Nephron progenitor cell (in vitro differentiated cells): ENCODE results near the gene CPLX3.

Source experiments
- DNase-seq: peaks from one replicate; pipeline ENCODE4 v3.0.0; 2021
- H3K27ac Mint-ChIP-seq: 2 replicates; pipeline ENCODE4 v1.8.0; 2021; ENCODE audit warnings: mild to moderate bottlenecking, moderate library complexity, mixed read lengths
- H3K27me3 Mint-ChIP-seq: 2 replicates; pipeline ENCODE4 v1.8.0; 2021; ENCODE audit warnings: mild to moderate bottlenecking, low read depth, mixed read lengths; ENCODE audit not compliant: poor library complexity
- H3K36me3 Mint-ChIP-seq: 2 replicates; pipeline ENCODE4 v1.8.0; 2021; ENCODE audit warnings: low read depth, mixed read lengths
- H3K4me1 Mint-ChIP-seq: 2 replicates; pipeline ENCODE4 v1.8.0; 2021; ENCODE audit warnings: mixed read lengths
- H3K4me3 Mint-ChIP-seq: 2 replicates; pipeline ENCODE4 v1.8.0; 2021; ENCODE audit warnings: mild to moderate bottlenecking, moderate library complexity, mixed read lengths
- H3K9me3 Mint-ChIP-seq: 2 replicates; pipeline ENCODE4 v1.8.0; 2021; ENCODE audit warnings: mild to moderate bottlenecking, moderate library complexity, mixed read lengths
- TF ChIP-seq, protein P1 (sequence below): fragments of 200-600 bp; sonication (generic); IDR thresholded peaks from 2 replicates; pipeline ENCODE4 v1.5.0; 2021; ENCODE audit warnings: antibody characterized with exemption

CPLX3 gene

DNA sequence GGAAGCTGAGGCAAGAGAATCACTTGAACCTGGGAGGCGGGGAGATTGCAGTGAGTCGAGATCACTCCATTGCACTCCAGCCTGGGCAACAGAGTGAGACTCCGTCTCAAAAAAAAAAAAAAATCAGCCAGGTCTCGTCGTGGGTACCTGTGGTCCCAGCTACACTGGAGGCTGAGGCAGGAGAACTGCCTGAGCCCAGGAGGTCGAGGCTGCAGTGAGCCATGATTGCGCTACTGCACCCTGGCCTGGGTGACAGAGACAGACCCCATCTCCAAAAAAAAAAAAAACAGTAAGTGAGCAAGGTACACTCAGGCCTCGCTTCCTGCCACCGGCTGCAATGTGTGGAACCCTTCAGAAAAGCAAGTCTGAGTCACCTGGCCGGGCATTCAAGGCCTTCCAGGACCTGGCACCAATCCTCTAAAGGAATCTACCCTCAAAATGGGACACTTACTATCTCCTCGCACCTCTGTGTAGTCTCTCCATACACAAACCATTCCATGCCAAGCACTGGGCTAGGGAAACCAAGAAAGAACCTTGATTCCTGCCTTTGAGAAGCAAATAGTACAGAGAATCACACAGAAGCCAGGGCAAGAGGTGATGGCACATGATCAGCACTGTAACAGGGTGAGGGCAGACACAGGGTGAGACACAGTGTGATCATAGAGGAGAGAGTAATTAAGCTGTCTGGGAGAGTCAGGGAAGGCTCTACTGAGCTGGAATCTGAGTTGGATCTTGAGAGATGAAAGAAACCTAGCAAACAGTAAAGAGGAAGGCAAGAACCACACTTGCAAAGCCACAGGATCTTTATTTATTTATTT lies 37.0 kb downstream of the CPLX3 start:
- peaks cover 23% of the 10 kb centered on the region for H3K4me1 Mint-ChIP-seq
- peaks cover 15% of the 10 kb centered on the region for H3K36me3 Mint-ChIP-seq
- TF ChIP-seq, protein P1, sequence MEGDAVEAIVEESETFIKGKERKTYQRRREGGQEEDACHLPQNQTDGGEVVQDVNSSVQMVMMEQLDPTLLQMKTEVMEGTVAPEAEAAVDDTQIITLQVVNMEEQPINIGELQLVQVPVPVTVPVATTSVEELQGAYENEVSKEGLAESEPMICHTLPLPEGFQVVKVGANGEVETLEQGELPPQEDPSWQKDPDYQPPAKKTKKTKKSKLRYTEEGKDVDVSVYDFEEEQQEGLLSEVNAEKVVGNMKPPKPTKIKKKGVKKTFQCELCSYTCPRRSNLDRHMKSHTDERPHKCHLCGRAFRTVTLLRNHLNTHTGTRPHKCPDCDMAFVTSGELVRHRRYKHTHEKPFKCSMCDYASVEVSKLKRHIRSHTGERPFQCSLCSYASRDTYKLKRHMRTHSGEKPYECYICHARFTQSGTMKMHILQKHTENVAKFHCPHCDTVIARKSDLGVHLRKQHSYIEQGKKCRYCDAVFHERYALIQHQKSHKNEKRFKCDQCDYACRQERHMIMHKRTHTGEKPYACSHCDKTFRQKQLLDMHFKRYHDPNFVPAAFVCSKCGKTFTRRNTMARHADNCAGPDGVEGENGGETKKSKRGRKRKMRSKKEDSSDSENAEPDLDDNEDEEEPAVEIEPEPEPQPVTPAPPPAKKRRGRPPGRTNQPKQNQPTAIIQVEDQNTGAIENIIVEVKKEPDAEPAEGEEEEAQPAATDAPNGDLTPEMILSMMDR: no peak
- peaks cover 2% of the 10 kb centered on the region for H3K27me3 Mint-ChIP-seq
- H3K9me3 Mint-ChIP-seq: peaks cover 6% of the 10 kb centered on the region
- no peak for DNase-seq
- H3K27ac Mint-ChIP-seq: no peak overlapping the region
- H3K4me3 Mint-ChIP-seq: no peak overlapping the region

DNA sequence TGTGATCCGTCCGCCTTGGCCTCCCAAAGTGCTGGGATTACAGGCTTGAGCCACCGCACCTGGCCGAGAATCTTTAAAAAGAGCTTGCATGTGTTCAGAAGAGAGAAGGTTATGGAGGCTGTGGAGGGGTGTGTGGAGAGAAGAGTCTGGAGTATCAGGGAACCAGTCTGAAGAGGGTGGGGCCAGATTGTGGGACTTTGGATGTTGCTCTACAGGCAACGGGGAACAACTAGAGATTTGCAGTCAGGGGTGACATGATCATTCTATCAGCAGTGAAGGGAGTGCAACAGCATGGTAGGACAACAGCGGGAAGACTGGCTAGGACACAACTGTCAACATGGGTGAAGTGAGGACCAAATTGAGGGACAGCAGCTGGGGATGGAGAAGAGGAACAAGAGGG lies 37.9 kb downstream of the CPLX3 start:
- Mint-ChIP-seq H3K4me1 (peaks cover 19% of the 10 kb centered on the region), H3K9me3 (peaks cover 6% of the 10 kb centered on the region), H3K27ac (no peak overlapping the region), H3K36me3 (peaks cover 15% of the 10 kb centered on the region), H3K4me3 (no peak overlapping the region), H3K27me3 (peaks cover 2% of the 10 kb centered on the region)
- no peak for DNase-seq
- TF ChIP-seq, protein P1: no peak

DNA sequence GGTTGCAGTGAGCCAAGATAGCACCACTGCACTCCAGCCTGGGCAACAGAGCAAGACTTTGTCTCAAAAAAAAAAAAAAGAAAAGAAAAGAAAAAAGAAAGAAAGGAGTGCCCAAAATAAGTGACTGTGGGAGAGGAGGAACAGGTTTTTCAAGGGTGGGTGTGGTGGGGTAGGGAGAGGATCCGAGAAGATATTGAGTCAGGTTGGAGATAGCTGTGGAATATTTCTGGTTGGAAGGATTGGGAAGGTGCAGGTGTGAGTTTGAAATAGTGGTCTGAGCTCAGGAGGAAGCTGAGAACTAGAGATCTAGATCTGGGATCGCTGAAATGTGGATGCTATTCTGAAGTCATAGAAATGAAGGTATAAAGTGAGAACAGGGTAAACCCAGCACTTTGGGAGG lies 38.9 kb downstream of the CPLX3 start:
- Mint-ChIP-seq H3K36me3 (peaks cover 15% of the 10 kb centered on the region), H3K9me3 (peaks cover 6% of the 10 kb centered on the region), H3K27ac (peak overlapping the region; percentile 18), H3K4me3 (no peak overlapping the region), H3K4me1 (peaks cover 23% of the 10 kb centered on the region), H3K27me3 (peaks cover 2% of the 10 kb centered on the region)
- TF ChIP-seq, protein P1: no peak
- DNase-seq: no peak

DNA sequence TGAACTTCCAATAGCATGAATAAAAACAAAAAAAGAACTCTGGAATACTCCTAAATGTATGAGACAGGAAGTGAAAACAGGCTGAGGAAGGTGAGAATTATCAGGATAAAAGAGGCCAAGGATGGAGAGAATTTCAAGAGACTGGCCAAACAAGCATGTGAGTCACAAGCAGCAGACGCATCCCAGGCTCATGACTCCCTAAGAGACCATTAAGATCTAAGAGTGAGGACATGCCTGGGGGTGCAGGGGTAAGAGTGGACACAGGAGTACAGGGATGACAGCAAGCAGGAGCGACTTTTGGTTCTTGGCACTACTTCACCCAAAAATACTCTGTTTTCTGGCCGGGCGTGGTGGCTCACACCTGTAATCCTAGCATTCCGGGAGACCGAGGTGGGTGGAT lies 39.7 kb downstream of the CPLX3 start:
- peaks cover 29% of the 10 kb centered on the region for H3K4me1 Mint-ChIP-seq
- H3K9me3 Mint-ChIP-seq: peaks cover 6% of the 10 kb centered on the region
- no peak overlapping the region for H3K27ac Mint-ChIP-seq
- H3K4me3 Mint-ChIP-seq: no peak overlapping the region
- no peak for DNase-seq
- TF ChIP-seq, protein P1: no peak
- peaks cover 2% of the 10 kb centered on the region for H3K27me3 Mint-ChIP-seq
- peaks cover 15% of the 10 kb centered on the region for H3K36me3 Mint-ChIP-seq

DNA sequence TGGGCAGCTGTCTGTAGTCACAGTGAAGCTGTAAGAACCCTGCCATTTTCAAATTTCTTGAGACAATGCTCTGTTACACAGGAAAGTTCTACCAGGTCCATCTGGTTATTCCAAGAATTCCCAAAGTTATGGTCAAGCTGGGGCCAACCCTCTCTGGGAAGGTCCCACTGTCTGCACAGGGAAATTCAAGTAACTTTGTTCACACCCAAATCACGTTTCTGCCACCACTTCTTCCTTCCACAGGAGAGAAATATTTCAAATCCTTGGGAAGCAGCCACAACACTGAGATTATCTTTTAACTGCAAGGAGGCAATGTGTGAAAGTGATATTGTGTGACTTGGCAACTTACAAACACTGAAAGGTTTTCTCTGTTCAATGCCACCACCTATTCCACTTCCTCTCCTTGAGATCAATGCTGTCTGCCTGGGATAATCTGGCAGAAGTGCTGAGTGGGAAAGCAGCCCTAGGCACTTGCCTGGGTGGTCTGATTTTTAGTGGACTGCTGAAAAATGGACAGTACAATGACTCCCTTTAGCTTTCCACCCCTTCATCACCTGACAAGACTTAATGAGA lies 41.1 kb downstream of the CPLX3 start:
- TF ChIP-seq, protein P1: no peak
- DNase-seq: no peak
- H3K27ac Mint-ChIP-seq: no peak overlapping the region
- H3K4me1 Mint-ChIP-seq: peaks cover 34% of the 10 kb centered on the region
- peaks cover 6% of the 10 kb centered on the region for H3K9me3 Mint-ChIP-seq
- peaks cover 15% of the 10 kb centered on the region for H3K36me3 Mint-ChIP-seq
- H3K27me3 Mint-ChIP-seq: peaks cover 2% of the 10 kb centered on the region
- no peak overlapping the region for H3K4me3 Mint-ChIP-seq

DNA sequence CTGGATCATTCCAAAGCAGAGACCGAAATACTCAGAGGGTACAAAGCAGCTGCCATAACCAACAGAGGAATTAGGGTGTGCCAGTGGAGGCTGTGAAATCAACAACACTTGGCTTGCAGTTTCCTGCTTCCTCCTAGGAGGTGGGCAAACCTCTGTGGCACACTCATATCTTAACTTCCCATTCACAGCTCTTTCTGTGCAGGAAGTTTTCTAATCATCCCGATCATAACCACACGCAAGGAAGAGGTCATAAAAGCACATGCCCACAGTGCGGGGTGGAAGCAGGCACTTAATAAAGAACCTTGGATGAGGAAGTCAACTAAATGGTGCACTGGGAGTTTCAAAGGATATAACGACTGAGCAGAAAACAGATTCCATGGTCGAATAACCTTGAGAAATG lies 41.6 kb downstream of the CPLX3 start:
- Mint-ChIP-seq H3K9me3 (peaks cover 6% of the 10 kb centered on the region), H3K27me3 (peaks cover 2% of the 10 kb centered on the region), H3K4me3 (no peak overlapping the region), H3K36me3 (peaks cover 15% of the 10 kb centered on the region), H3K27ac (no peak overlapping the region), H3K4me1 (peaks cover 39% of the 10 kb centered on the region)
- TF ChIP-seq, protein P1: no peak
- no peak for DNase-seq
